ENCODE measurements around the gene PERCC1.
"Not testable (repeated sequence)": the region's sequence is repeated elsewhere in the genome, so short reads cannot be mapped to it uniquely, and the experiment has no call there.

Gene PERCC1

GRCh38 chr16:1435921-1436697 is 5.2 kb downstream of the PERCC1 start:
- no peak for DNase-seq

- no peak for DNase-seq
Observed at GRCh38 chr16:1436731-1437355, 6.0 kb downstream of the PERCC1 start.

GRCh38 chr16:1437606-1438005 is 6.7 kb downstream of the PERCC1 start:
- no peak for DNase-seq

- DNase-seq, result no peak
Observed at GRCh38 chr16:1438229-1439057, 7.6 kb downstream of the PERCC1 start.

- no peak for DNase-seq
Observed at GRCh38 chr16:1439058-1439698, 8.3 kb downstream of the PERCC1 start.

- not testable (repeated sequence) for DNase-seq
Observed at GRCh38 chr16:1439699-1440074, 8.8 kb downstream of the PERCC1 start.

GRCh38 chr16:1441391-1441829 is 10.5 kb downstream of the PERCC1 start:
- DNase-seq, result no peak

- no peak for DNase-seq
Observed at GRCh38 chr16:1442697-1443096, 11.8 kb downstream of the PERCC1 start.

- DNase-seq, result no peak
Observed at GRCh38 chr16:1443403-1443973, 12.6 kb downstream of the PERCC1 start.

GRCh38 chr16:1443980-1444729 is 13.3 kb downstream of the PERCC1 start, which contains the start of gene CCDC154:
Gene CCDC154 (minus strand): TSS chr16:1444556. CDS start chr16:1444322, 234 bp downstream.
- no peak for DNase-seq

- DNase-seq, result no peak
Observed at GRCh38 chr16:1444730-1445517, 14.0 kb downstream of the PERCC1 start.

- DNase-seq, result no peak
Observed at GRCh38 chr16:1445518-1446203, 14.8 kb downstream of the PERCC1 start.

GRCh38 chr16:1446296-1447080 is 15.6 kb downstream of the PERCC1 start:
- DNase-seq, result no peak

GRCh38 chr16:1447965-1448364 is 17.1 kb downstream of the PERCC1 start:
- DNase-seq, result no peak

- no peak for DNase-seq
Observed at GRCh38 chr16:1448536-1449116, 17.7 kb downstream of the PERCC1 start.

GRCh38 chr16:1449201-1449788 is 18.4 kb downstream of the PERCC1 start:
- no peak for DNase-seq

- no peak for DNase-seq
Observed at GRCh38 chr16:1450218-1450617, 19.3 kb downstream of the PERCC1 start.

GRCh38 chr16:1450841-1451240 is 20.0 kb downstream of the PERCC1 start:
- no peak for DNase-seq
